GM18909 (cell line): ENCODE results near the gene GAB2.

Experiments used
- ATAC-seq: cut with Tn5 transposase; IDR thresholded peaks from one replicate; pipeline ENCODE4 v1.9.1; 2021; ENCODE audit warnings: mild to moderate bottlenecking; ENCODE audit not compliant: unreplicated experiment, poor library complexity

GAB2 gene

GRCh38 chr11:78170874-78171549 lies 246.6 kb downstream of the GAB2 start:
- ATAC-seq: no peak

GRCh38 chr11:78170413-78170812 lies 247.2 kb downstream of the GAB2 start:
- no peak for ATAC-seq

GRCh38 chr11:78168539-78169477 lies 248.8 kb downstream of the GAB2 start:
- ATAC-seq: no peak

GRCh38 chr11:78166855-78167469 lies 250.7 kb downstream of the GAB2 start:
- no peak for ATAC-seq
